ENCODE measurements around the gene RANBP3. TPM values are rescaled to one million over a fixed set of nuclear protein-coding genes. Genes with fewer than 3 reads are reported as not detected.

RANBP3 gene
- total and polyA plus RNA-seq, 2 of the 8 experiments (the other 6 are each of a cell fraction or from before 2014, with no cell fraction given): 95.4 to 122 TPM

GRCh38 chr19:5985098-5985783 lies 7.3 kb upstream of the RANBP3 start:
- no peak overlapping the region for H4K8ac ChIP-seq (ENCODE audit: extremely low read depth, insufficient read depth, low read length)
- H4K5ac ChIP-seq (ENCODE audit: insufficient read length, low read depth, low read length): no peak overlapping the region
- no peak overlapping the region for H3K9ac ChIP-seq (replicated peaks in 1 of 4; ENCODE audit: extremely low read depth in 1 of 4, low read depth in 3 of 4, low read length in 3 of 4)
- H2AK5ac ChIP-seq (ENCODE audit: low read depth, low read length): no peak overlapping the region
- H3K4me1 ChIP-seq (replicated peaks in 1 of 4; ENCODE audit: control insufficient read depth in 3 of 4, insufficient read depth in 4 of 4, low read length in 3 of 4): peaks cover 0 to 5% (median 0%) of the 10 kb centered on the region in 4 experiments; a peak in 3 of 7 replicates
- FAIRE-seq (no peak), DNase-seq (ENCODE audit: low read depth in 1 of 2, low spot score in 2 of 2) (no peak)
- ChIA-PET CTCF (ENCODE audit: partially characterized antibody) (interaction anchor here (0.6 to 13.2 kb wide), 12 partner anchors 17 to 533 kb away, joined by 3 to 306 read pairs (median 4); partner anchors contain the start of gene NRTN), POLR2A (ENCODE audit: partially characterized antibody) (interaction anchor here (0.8 kb wide), 1 partner anchor 15 kb away, joined by 4 read pairs; no protein-coding TSS in a partner anchor)
- no peak overlapping the region for H3K23ac ChIP-seq (ENCODE audit: insufficient read length)
- no peak overlapping the region for H3K56ac ChIP-seq (replicated peaks; ENCODE audit: insufficient read length, low read depth, low read length)
- H3K27me3 ChIP-seq (replicated peaks in 1 of 4; ENCODE audit: control insufficient read depth in 3 of 4, extremely low read depth in 1 of 4, insufficient read depth in 3 of 4, low read length in 3 of 4): no peaks in the 10 kb centered on the region; a peak in 2 of 7 replicates
- H3K27ac ChIP-seq (ENCODE audit: low read depth, low read length): no peak overlapping the region
- H3K14ac ChIP-seq (ENCODE audit: insufficient read length): no peak overlapping the region
- H2AFZ ChIP-seq (ENCODE audit: low read length): no peak overlapping the region
- H2BK5ac ChIP-seq (ENCODE audit: low read depth, low read length): no peak overlapping the region
- no peak overlapping the region for H2BK12ac ChIP-seq (ENCODE audit: low read depth, low read length)
- no peak overlapping the region for H4K91ac ChIP-seq (replicated peaks; ENCODE audit: insufficient read length, low read length)
- no peaks in the 10 kb centered on the region for H3K36me3 ChIP-seq (ENCODE audit: control insufficient read depth in 2 of 4, insufficient read depth in 4 of 4, low read length in 3 of 4)
- no peak overlapping the region for H3K4ac ChIP-seq (replicated peaks; ENCODE audit: insufficient read length, low read depth, low read length)
- H4K20me1 ChIP-seq (replicated peaks in 1 of 2; ENCODE audit: control insufficient read depth in 1 of 2, insufficient read depth in 2 of 2, low read length in 2 of 2): no peaks in the 10 kb centered on the region
- H3K4me2 ChIP-seq (ENCODE audit: insufficient read depth in 1 of 2, low read depth in 2 of 2, low read length in 2 of 2): no peak overlapping the region
- no peak overlapping the region for H2BK15ac ChIP-seq (ENCODE audit: low read length)
- TF ChIP-seq JUND (IDR thresholded peaks at IDR 0.05; ENCODE audit: low read length): no peak
- no peak for TF ChIP-seq RFX5 (IDR thresholded peaks at IDR 0.05; ENCODE audit: borderline replicate concordance, low read depth, low read length)
- no peak for TF ChIP-seq BRCA1 (IDR thresholded peaks at IDR 0.05; ENCODE audit: low read depth, low read length)
- no peak for TF ChIP-seq ATF2 (IDR thresholded peaks at IDR 0.05; ENCODE audit: low read length)
- TF ChIP-seq GTF2F1 (IDR thresholded peaks at IDR 0.05; ENCODE audit: borderline replicate concordance, low read depth, low read length): no peak
- TF ChIP-seq KDM1A (IDR thresholded peaks at IDR 0.05; ENCODE audit: borderline replicate concordance, low read length): no peak
- H2BK120ac ChIP-seq (replicated peaks; ENCODE audit: low read depth, low read length): no peak overlapping the region
- no peak overlapping the region for H3K18ac ChIP-seq (ENCODE audit: extremely low read depth, low read length)
- H3K79me2 ChIP-seq (ENCODE audit: control insufficient read depth in 1 of 2, insufficient read depth in 2 of 2, low read length in 2 of 2): no peaks in the 10 kb centered on the region
- H3K9me3 ChIP-seq (ENCODE audit: insufficient read depth in 2 of 2, low read depth in 1 of 2, low read length in 1 of 2): no peaks in the 10 kb centered on the region
- H3K79me1 ChIP-seq (ENCODE audit: low read depth, low read length): no peaks in the 10 kb centered on the region
- no peak overlapping the region for H3K4me3 ChIP-seq (ENCODE audit: extremely low read depth in 1 of 4, insufficient read depth in 2 of 4, low read depth in 3 of 4, low read length in 4 of 4)
- WGBS, 2 experiments (ENCODE audit: extremely low coverage in 1 of 2, insufficient coverage in 1 of 2, insufficient read length in 1 of 2, insufficient replicate concordance in 2 of 2, low coverage in 1 of 2, low lambda C conversion rate in 2 of 2, missing lambda C conversion rate in 1 of 2): 87% methylated on average over 12 of the region's 12 CpGs; no CpG with 5 or more reads in 1 of the 2 experiments
- no peak overlapping the region for H2BK20ac ChIP-seq (ENCODE audit: low read length)
- no peaks in the 10 kb centered on the region for H3K23me2 ChIP-seq (ENCODE audit: low read depth, low read length)

Data from H1 (cell line).